ENCODE results near the gene RNASE7.
A peak's percentile ranks its signal among the peaks of the same experiment; 100 is the strongest.

The RNASE7 gene

GRCh38 chr14:21086908-21087293 is 44.7 kb downstream of the RNASE7 start:
- no peak for DNase-seq (ENCODE audit: low read depth in 3 of 3)

- DNase-seq (ENCODE audit: low read depth in 3 of 3): no peak
Measured at GRCh38 chr14:21087294-21088091, 45.3 kb downstream of the RNASE7 start.

DNA sequence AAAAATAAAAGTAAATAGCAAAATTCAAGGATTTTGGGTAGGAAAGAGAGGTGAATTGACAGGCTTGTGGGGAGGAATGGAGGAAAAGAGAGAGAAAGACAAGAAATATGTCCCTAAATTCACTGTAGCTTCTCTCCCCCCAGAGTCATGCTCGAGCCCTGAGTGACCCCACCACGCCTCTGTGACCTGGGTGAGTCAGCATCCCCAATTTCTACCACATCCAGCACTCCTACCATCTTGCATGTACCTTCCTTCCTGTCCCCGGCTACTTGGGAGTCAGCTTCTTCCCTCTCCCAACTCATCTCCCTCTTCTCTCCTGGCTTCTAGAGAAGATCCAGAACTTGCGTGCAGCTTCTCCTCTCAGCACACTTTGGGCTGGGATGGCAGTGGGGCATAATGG is 46.5 kb downstream of the RNASE7 start:
- DNase-seq (ENCODE audit: low read depth in 3 of 3): no peak

DNA sequence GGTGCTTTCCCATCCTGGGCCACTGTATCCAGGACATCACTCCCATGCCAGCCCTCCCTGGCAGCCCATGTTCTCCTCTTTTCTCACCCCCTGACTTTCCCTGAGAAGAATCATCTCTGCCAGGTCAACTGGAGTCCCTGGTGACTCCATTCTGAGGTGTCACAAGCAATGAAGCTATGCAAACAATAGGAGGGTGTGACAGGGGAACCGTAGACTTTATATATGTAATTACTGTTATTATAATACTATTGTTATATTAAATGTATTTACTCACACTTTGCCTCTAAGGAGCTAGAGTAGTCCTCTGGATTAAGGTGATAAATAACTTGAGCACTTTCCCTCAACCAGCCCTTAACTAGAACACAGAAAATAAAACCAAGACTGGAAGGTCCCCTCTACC is 47.1 kb downstream of the RNASE7 start:
- no peak for DNase-seq (ENCODE audit: low read depth in 3 of 3)

- no peak for DNase-seq (ENCODE audit: low read depth in 3 of 3)
Measured at GRCh38 chr14:21089877-21090193, 47.7 kb downstream of the RNASE7 start.

GRCh38 chr14:21090194-21090939 is 48.2 kb downstream of the RNASE7 start:
- DNase-seq (ENCODE audit: low read depth in 3 of 3): peak in 1 of 3 experiments; percentile 40

DNA sequence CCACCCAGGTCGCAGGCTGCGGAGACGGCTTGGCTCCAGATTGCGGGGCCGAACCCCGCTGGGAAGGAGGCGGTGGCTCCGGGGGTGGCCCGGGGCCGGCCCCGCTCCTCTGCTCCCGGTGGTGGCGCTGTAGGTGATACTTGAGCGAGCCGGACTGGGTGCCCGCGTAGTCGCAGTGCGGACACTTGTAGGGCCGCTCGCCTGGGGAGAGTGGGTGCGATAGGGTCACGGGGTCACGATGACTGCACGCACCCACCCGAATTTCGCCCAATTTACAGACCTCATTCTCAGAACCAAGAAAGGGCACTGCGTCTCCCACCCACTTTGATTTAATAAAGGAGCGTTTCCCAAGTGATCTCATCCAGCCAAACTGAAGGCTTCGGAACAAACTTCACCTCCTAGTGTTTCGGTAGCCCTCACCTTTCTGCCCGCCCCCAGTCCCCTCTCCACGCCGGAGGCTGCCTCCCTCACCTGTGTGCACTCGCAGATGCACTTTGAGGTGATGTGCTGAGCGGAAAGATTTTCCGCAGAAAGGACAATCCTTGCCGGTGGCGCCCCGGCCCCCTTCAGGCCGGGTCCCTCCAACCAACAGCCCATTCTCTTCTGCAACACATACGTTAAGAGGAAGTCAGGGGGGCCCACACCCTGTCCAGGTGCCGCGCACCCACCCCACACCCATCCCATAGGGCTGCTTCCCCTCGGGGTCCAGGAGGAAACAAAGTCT is 48.9 kb downstream of the RNASE7 start:
- no peak for DNase-seq (ENCODE audit: low read depth in 3 of 3)

DNA sequence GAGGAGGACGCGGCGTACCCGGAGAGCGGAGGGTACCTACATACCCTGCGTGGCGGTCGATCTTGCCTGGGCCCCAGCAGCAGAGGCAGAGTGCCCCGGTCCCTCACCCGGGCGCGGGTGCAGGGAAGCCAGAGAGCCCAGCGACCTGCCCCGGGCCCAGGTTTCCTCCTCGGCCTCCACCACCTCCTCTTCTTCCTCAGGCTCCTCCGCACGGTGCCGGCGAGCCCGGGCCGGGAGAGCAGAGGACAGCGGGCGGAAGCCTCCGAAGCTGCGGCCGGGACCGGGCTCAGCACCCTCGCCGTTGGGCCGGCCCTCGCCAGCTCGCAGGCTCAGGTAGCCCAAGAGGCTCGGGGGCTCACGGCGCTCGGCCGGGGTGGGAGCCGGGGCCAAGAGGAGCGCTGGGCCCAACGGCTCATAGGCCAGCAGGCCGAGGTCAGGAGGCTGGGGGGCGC is 49.7 kb downstream of the RNASE7 start:
- DNase-seq (ENCODE audit: low read depth in 3 of 3): no peak

DNA sequence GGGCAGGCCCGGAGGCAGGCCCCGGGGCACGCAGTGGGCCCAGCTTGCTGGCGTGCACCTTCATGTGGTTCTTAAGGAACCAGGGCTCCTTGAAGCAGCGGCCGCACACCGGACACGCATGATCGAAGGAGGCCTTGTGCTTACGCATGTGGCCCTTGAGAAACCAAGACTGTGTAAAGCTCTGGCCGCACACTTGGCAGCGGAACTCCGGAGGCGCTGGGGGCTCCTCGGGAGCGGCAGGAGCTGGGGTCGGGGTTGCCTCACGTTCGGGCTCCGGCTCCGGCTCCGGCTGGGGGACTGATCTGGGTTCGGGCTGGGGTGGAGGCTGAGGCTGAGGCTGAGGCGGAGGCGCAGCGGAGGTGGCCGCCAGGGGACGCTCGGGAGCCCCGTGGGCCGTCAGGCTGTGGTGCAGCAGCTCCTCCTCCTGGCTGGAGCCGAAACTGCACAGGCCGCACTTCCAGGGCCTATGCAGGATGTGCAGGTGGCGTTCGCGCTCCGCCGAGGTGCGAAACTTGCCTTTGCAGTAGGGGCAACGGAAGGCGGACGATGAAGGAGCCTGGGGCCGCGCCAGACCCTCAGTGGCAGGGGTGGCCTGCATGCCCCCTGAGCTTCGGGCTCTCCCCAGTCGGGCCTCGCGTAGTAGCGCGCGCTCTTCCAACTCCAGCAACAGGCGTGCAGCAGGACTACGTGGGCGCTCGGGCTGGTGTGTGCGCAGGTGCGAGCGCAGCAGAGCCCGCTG is 50.3 kb downstream of the RNASE7 start:
- peak; percentile 79 to 90 (median 84) for DNase-seq (ENCODE audit: low read depth in 3 of 3)

- DNase-seq (ENCODE audit: low read depth in 3 of 3): no peak
Measured at GRCh38 chr14:21093018-21093417, 50.9 kb downstream of the RNASE7 start.
